GM19463 (cell line): ENCODE results near the gene CLDN8.

Experiments
- ATAC-seq: cut with Tn5 transposase; IDR thresholded peaks from one replicate; pipeline ENCODE4 v1.9.1; 2021; ENCODE audit warnings: mild to moderate bottlenecking, moderate library complexity; ENCODE audit not compliant: unreplicated experiment

The CLDN8 gene

DNA sequence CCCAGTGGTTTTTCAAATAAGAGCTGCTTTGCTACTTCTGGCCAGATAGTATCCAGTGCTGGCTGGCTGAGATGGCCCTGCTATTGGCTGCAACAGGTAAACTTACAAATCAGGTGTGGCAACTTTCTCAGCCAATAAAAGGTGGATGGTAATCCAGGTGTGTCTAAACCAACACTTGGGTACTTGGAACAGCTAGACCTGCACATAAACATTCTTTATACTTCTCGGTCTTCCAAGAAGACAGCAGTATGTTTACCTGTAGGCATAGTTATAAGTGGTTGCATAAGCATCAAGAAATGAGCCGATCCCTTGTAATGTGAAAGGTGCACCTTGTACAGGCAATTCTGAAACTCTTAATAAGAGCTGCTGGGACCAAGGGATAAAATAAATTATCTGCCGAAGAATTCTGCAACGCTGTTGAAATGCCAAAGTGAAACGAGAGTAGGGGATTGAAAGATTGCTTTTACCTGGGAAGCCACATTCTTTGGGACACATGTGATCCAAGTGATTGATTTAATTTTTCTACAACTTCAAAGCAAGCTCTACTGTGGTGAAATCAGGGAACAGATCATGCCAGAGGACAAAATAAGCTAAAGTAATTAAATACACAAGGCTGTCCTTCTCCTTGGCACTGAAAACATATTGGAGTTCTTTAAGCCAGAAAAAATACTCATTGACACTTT lies at the start of gene CLDN8:
Gene CLDN8, minus strand, starts transcription at position 57 of the 683 bp plus-strand sequence. CDS start 172 bp downstream, outside the sequence.
- ATAC-seq = no peak

DNA sequence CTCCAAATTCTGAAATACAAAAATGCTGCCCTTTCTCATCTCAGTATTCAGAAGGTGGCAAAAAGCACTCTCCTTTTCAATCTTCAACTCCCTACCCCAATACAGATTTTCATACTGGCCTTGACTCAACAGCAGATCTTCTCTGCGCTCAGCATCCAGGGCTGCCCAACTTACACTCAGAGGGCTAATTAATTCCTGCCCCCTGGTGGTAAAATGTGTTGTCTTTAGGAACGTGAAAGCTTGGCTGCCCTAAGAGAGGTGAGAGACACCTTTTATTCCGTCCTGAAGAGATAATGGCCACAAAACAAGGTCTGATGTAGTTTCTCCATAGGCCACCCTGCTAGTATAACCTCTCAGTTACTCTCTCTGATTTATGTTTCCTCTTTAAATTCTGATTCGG lies 41.9 kb upstream of the CLDN8 start:
- no peak for ATAC-seq

DNA sequence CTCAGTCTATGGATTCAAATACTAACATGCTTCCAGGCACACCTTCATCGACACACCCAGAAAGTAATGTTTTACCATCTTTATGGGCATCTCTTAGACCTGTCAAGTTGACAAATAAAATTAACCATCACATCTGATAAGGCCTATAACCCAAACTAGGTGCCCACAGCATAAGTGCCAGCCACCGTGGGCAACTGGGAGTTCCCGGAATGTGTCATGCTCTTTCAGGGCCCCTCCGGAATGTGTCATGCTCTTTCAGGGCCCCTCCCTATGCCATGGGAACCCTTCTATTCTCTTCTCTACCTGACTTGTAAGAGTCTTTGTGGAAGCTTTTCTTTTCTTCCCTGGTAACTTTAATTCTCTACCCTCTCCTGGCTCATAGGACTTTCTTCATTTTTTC lies 40.2 kb upstream of the CLDN8 start:
- no peak for ATAC-seq

DNA sequence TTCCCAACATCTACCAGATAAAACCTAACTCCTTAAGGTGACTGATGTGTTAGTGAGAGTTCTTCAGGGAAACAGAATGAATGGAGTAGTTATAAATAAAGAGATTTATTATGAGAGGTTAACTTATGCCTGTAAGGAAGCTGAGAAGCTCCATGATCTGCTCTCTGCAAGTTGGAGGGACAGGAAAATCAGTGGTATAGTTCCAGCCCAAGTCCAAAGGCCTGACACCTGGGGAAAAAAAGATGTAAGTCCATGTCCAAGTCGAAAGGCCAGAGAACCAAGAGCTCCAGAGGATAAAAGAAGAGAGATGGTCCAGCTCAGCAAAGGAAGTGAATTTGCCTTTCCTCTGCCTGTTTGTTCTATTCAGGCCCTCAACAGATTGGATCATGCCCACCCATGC lies 39.8 kb upstream of the CLDN8 start:
- no peak for ATAC-seq

DNA sequence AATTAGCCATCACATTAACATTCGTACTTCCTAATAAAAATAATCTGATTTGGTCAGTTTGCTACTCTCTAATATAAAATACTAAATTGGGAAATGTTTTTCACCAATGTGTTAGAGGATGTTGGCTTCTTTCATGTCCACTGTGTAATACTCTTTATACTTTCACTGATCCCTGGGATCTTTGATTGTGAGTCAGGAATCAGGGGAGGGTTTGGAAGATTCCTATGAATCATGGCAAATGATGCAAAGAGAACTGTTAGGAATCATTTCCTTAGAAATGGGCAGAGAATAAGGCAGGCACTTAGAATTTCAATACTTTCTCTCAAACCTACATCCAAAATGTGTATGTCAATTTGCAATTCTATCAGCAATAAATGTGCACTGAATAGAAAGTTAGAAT lies 35.9 kb upstream of the CLDN8 start:
- no peak for ATAC-seq

DNA sequence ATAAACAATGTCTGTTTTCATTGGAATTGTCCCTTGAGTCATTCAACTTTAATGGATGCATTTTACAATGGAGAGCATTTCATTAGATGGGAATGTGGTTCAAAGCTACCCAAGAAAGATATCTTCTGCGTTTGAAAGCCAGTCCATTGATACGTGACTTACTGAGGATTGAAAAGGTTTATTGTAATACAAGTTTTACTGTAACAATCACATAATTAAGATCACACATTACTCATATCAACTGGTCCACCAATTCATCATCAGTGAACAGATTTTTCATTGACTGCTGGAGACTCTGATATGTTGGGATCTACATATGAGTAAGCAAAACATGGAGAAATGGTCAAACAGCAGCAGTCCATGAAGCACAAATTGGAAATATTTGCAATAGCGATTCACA lies 34.0 kb upstream of the CLDN8 start:
- ATAC-seq = no peak

DNA sequence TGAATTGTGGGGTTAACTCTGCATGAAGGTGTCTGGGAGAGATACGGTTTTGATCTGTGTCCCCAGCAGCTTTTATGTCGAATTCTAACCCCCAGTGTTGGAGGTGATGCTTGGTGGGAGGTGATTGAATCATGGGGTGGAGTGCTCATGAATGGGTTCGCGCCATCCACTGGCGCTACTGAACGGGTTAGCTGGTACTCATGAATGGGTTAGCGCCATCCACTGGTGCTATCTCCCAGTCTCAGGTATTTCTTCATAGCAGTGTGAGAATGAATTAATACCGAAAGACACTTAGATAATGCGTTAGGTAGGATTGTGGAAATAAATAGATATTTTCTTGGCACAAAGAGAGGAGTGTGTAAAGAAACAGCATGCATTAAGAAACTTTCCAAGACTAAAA lies 32.9 kb upstream of the CLDN8 start:
- ATAC-seq = no peak

DNA sequence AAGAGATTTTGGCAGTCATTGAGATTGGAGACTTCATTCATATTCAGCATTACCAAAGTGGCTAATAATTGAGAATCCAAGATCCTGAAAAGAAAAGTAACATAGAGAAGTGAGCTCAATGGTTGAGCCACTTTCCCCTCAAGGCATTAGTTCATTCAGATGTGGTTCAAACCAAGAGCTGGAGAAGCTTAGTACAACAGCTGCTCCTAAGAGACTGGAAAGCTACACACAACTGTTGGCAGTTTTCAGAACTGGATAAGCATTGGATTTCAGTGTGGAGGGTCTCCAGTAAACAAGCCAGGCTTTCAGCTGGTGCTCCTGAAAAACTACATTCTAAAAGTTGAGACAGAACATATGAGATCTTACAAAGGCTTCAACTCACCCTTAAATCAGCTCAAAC lies 29.2 kb upstream of the CLDN8 start:
- ATAC-seq = no peak

DNA sequence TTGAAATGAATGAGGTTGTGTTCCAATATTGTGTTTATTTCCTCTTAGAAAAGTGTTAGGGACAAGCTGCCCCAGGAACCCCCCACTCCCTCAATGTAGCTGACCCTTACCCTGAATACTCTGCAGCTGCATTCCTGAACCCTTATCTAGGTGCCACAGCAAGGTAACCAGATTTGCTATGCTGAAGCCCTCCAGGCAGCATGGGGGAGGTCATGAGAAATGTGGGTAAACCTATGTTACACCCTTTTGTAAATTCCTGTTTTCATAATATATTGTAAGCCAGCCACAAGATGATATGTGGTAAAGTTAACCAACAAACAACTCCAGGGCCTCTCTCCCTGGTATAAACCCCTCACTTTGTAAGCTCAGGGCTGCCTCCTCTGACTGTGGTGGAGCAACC lies 27.8 kb upstream of the CLDN8 start:
- no peak for ATAC-seq

DNA sequence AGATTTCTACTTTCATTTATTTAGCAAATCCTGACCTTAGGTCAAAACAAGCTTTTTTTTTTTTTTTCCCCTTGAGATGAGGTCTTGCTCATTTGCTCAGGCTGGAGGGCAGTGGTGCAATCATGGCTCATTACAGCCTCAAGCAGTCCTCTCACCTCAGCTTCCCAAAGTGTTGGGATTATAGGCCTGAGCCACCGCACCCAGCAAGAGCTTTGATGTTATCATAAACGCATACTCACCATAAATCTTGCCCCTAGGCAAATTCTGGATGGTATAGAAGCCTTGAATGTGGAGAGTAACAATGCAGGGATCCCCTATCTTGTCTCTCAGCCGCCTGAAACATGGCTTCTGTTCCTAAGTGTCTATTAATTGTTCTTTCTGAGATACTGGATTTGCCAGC lies 24.8 kb upstream of the CLDN8 start:
- no peak for ATAC-seq

DNA sequence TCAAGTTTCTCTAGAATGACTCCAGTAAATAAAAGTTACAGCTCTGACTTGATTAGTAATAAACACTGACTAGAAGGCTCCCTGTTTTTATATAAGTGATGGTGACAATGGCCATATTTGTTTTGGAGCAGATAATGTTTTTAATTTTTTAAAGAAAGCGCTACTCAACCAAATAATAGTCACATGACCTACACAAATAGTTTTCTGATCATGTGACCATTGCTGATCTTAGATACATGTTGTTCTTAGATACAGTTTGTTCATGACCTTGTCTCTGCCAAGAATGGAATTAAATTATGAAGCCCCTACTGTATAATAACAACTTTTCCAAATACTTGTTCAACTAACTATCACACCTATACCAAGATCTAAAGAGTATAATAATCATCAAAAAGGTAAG lies 22.3 kb upstream of the CLDN8 start:
- no peak for ATAC-seq

DNA sequence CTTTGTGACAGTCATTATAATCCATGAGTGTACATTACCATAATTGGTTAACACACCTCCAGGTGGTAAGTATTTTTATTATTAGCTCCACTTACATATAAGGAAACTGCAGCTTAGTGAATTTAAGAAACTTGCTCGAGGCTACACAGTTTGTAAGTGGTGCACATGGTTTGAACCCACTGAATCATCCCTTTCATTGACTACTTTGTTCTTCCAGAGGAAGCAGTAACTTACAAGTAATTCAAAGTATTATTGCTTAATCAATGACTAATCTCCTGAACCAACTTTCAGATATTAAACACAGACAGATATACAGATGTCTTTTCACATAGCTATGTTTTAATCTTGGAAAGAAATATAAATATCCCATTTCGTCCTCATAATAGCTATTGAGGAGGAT lies 18.7 kb upstream of the CLDN8 start:
- ATAC-seq = no peak

DNA sequence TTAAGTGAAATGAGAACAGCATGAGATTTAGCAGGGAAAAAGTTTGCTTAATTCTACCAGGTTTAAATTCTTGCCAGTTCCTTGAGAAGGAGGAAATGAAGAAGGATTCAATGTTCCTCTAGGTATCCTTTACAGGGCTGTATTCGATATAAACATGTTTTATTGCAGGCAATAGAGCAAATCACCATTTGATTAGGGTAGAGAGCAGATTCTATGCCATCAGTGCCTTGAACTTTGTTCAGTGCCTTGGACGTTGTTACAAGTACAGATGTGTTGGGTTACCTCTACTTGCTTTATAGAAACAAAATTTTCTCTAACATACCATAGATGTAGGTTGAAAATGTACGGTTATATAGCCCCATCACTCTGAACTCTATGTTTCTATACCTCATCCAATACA lies 18.2 kb upstream of the CLDN8 start:
- no peak for ATAC-seq

DNA sequence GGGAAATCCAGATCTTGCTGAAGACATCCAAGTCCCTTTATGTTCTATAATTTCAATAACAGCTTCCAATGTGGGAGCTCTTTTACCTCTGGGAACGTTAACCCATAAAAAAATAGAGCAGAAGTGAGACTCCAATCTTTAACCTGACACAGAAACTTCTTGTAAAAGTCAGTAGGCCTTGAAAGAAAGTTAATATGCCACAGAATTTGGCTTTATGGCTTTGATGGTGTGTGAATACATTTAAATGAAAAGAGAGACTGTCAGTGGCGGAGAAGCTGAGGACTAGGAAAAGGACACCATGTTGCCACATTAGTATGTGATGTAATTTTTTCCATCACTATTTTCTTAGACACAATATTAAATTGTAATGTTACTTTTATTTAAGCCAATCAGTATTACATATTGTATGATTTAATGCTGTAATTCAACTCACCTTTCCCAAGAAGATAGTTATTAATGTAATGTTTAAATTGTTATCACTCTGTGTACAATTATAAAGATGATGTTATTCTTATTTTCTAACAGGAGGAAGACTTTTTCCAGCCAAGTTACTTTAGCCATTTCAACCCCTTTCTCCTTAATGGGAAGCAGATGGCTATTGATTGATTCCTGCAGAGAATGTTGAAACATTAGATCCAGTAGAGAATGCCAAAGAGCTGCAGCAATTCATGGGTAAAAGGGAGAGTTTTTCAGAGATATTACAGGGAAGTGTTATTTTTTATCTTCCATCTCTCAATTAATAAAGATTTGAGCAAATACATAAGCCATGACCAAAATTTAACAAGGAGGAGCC lies 17.5 kb upstream of the CLDN8 start:
- ATAC-seq = no peak

DNA sequence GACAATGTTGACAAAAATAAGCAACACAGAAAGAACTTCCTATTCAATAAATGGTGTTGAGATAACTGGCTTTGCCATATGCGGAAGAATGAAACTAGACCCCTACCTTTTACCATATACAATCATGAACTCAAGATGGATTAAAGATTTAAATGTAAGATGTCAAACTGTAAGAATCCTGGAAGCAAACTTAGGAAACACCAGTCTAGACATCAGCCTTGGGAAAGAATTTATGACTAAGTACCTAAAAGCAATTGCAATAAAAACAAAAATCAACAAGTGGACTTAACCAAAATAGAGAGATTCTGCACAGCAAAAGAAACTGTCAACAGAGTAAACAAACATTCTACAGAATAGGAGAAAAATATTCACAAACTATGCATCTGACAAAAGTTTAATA lies 16.1 kb upstream of the CLDN8 start:
- no peak for ATAC-seq

DNA sequence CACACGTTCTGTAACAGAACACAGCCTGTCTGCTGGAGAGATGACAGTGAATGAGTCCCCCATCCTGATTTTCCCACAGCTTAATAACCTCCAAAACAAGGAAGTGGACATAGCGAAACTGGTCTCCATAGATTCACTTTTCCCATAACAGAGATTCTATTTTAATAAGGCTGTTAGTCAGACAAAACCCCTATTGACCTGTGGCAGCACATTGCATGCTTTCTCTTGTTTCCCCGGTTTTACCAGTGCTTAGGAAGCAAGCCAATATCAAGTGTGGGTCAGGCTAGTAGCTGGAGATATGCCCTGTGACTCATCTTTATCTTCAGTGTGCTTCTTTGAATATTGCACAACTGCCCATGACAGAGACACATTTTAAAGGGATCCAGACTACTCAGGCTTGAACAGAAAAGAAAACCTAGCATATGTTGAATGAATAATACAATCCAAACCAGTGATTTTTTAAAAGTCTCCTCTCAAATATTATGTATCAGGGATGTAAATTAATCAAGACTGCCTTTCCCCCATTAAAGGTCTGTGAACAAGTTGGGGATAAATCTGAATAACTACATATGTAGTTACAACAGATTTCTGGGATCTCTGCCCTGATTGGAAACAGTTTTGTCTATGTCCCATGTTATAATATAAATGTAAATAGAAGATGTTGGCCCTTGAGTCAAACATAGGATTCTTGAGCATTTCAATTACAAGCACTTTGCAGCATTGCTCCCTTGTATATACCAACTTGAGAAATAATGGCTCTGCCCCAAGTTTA lies 11.9 kb upstream of the CLDN8 start:
- no peak for ATAC-seq

DNA sequence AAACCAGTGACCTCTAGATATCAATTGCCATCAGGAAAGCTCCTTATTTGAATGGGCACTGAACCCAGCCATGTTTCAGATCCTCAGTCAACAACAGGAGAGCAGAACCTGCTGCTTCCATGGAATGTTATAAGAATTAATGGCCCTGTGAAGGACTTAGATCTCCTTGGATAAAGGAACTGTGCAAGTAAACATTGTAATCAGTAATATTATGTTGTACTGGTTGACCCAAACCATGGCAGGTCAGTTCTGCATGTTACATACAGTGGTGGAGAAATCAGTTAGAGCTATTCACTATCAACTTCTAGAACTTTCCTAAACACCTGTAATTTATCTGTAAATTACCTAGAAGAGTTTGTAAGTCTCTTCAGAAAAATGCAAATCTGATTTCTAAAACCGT lies 11.2 kb upstream of the CLDN8 start:
- ATAC-seq = no peak

DNA sequence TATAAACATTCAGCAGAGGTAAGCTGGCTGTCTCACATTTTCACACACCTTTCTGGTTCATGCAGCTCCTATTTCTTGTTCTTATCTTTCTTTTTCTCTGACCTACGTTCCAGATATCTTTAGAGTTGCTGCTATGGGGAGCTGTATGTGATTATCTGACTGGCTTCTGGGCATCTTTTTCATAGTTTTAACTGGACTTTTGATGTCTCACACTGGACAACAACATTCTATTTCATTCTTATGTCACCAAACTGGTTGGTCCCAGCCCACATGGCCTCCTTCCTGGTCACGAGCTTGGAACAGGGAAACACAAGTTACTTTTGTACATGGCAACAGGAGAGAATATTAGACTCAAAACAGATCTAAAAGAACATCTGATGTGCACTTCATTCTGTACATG lies 7.7 kb upstream of the CLDN8 start:
- no peak for ATAC-seq

DNA sequence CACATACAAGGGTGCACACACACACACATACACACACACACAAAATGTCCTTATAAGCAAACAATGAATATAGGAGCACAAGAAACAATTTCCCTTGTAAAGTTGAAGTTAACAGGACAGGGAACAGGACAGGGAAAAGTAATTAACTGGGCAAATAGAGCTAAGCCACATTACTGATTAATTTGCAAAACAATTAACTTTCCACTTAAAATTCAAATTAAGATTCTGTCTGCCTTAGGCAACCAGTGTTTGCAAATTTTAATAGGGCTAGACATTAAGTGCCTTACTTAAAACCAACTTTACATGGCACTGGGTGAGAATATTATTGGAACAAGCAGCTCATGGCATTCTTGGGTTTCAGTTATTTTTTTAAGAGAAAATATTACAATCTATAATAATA lies 6.8 kb upstream of the CLDN8 start:
- no peak for ATAC-seq

DNA sequence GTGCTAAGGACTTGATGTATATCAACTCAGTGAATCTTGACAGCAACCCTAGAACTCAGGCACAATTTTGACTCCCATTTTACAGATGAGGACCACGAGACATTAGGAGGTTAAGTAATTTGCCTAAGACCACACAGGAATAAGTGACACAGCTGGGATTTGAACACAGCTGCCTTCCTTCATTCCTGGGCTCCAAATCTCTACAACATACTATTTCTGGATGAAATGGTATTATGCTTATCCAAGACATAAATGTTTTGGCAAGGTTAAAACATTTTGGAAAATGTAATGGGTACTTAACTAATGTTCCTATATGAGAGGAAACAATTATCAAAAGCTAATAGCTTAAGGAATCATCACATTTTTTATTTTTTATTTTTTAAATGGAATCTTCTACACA lies 4.8 kb downstream of the CLDN8 start:
- ATAC-seq = no peak

DNA sequence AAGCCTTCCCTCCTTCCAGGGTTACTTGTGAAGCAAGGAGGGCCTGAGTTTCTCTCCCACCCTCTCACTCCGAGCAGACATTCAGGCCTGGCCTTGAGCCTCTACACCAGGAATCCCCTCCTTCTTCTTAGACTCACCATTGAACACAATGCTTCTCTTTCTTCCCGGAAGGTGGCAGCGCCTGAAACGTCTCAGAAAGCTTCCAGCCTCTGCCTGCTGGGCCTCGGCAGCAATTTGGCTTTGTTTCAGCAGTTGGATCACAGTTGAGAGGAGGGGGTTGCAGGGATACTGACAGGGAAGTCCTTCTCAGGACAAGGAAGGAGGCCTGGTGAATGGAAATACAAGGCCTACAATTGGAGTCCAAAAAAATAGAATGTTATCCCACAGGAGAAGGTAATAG lies 6.3 kb downstream of the CLDN8 start:
- no peak for ATAC-seq

DNA sequence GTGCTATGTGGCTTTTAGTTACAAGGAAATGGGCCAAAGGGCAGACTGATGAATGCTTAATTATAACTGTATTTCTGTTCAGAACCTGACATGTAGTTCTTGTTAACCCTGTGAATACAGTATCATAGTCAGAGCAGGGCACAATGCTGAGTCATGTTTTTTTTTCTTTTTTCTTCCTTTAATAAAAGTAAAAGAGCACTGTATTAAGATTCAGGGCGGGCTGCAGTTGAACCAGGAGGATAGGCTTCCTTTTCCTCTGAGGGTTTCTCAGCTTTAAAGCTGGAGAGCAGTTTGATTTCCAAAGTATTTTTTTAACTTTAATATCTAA lies 8.7 kb downstream of the CLDN8 start:
- no peak for ATAC-seq
